Heart right ventricle (tissue), 16 donors: Measurements from ENCODE around the gene UNC5C. TPM values are rescaled to one million over a fixed set of nuclear protein-coding genes. Genes with fewer than 3 reads are reported as not detected.
A peak's percentile ranks its signal among the peaks of the same experiment; 100 is the strongest.

Source experiments
- ATAC-seq, 8 donors: fragments of 200-7000 bp; cut with Tn5 transposase; one replicate each; pipeline ENCODE4 v1.9.1; 2020; ENCODE audit warnings: mild to moderate bottlenecking in 8 of 8, moderate library complexity in 8 of 8, moderate number of reproducible peaks in 1 of 8
- DNase-seq, 2 donors: peaks; one replicate each; pipeline ENCODE4 v3.0.0-alpha.2; 2020
- H3K27ac ChIP-seq, 10 donors: fragments of 200-600 bp; sonication (generic) in 2 of 10; one replicate each; pipeline versions ENCODE4 v1.5.0 to v1.8.0; 2020 to 2022; ENCODE audit warnings: mild to moderate bottlenecking in 3 of 10
- H3K27me3 ChIP-seq, 7 donors: fragments of 200-600 bp; one replicate each; pipeline ENCODE4 v1.8.0; 2021 to 2022; ENCODE audit warnings: mild to moderate bottlenecking in 2 of 7
- H3K36me3 ChIP-seq, 9 donors: fragments of 200-600 bp; sonication (generic) in 1 of 9; one replicate each; pipeline versions ENCODE4 v1.5.0 to v1.8.0; 2020 to 2022; ENCODE audit warnings: mild to moderate bottlenecking in 2 of 9
- H3K4me1 ChIP-seq, 9 donors: fragments of 200-600 bp; sonication (generic) in 1 of 9; one replicate each; pipeline versions ENCODE4 v1.5.0 to v1.8.0; 2020 to 2022; ENCODE audit warnings: mild to moderate bottlenecking in 4 of 9
- H3K4me3 ChIP-seq, 10 donors: fragments of 200-600 bp; sonication (generic) in 2 of 10; one replicate each; pipeline versions ENCODE4 v1.5.0 to v1.8.0; 2020 to 2022; ENCODE audit warnings: mild to moderate bottlenecking in 7 of 10, moderate library complexity in 2 of 10
- H3K9me3 ChIP-seq, 11 donors: fragments of 200-600 bp in 10 of 11; sonication (generic) in 2 of 11; one replicate each; pipeline versions ENCODE4 v1.5.0 to v1.8.0; 2013 to 2022; ENCODE audit warnings: mild to moderate bottlenecking in 2 of 11, control low read depth in 1 of 11, moderate library complexity in 1 of 11
- CTCF ChIP-seq, 9 donors: fragments of 200-600 bp; sonication (generic) in 2 of 9; IDR thresholded peaks; one replicate each; pipeline versions ENCODE4 v1.5.0 to v1.8.0; 2021 to 2022; ENCODE audit warnings: antibody characterized with exemption in 9 of 9, mild to moderate bottlenecking in 5 of 9, moderate library complexity in 1 of 9
- WGBS, 2 donors: extraction: QIAGEN DNeasy Blood & Tissue Kit; methylation state at CpG; one replicate each; pipeline ENCODE4 v1.1.7; 2013; ENCODE audit warnings: inconsistent platforms in 1 of 2; 5-methylcytosine and 5-hydroxymethylcytosine counted together
- intact Hi-C, 10 donors: fragments of 100-400 bp; cut with DNase I; formaldehyde crosslinking; loops; one replicate each; pipeline versions ENCODE4 v1.11.1 to v1.14.2; 2022
- polyA plus RNA-seq, 2 donors: library from polyadenylated mRNA; stranded (reverse); fragments of 200-250 nt; gene quantifications; one replicate each; pipeline ENCODE4 v1.2.3, GENCODE V29; 2013
- total RNA-seq, 10 donors: library from RNA; stranded (reverse); fragmentation: NEBNext Ultra II Directional in 3 of 10; extraction: Animal tissue kit (Norgen Biotek cat#: 25700) in 3 of 10; gene quantifications; one replicate each; pipeline versions ENCODE4 v1.2.1 to v1.2.4, GENCODE V29; 2021 to 2023
- donor health status: Arrhythmogenic right ventricular cardiomyopathy.
- donor health status: ischemic (EF 13 %, LVEDD 7.1; RV severe dilation, severe dysfunction).
- donor health status: healthy with polysubstance abuse.
- donor health status: DM: no; HTN: yes; CAD: no.
- donor health status: DM: no; HTN: no; CAD: no.
- donor health status: ischemic (EF 25% LVEDD 6.9; RV normal size, moderate dysfunction).
- donor health status: ischemic (EF 25% LVEDD 5.7; RV mildly dilated, moderate dysfunction).
- donor health status: healthy.
- donor health status: DM: yes; HTN: yes; CAD: no.
- donor health status: Ischemic cardiomyopathy.
- donor health status: ischemic (EF 35%, LVEDD 5.7; RV mildly dilated, moderate dysfunction).
- donor health status: nonischemic (EF 11% LVEDD 7.7; RV severe dilation, severe dysfunction).
- donor health status: DM: yes; HTN: yes; CAD: no.
- donor health status: PGD.
- donor health status: ischemic (EF 29% LVEDD 5.4; RV normal size, mild dysfunction).
- donor health status: nonischemic (EF 23%, LVEDD 6.1; RV moderate dilation, normal function).

Gene UNC5C
- total and polyA plus RNA-seq, 12 donors, result 0.44 to 3.2 (median 1.5) TPM

- 76 to 85% methylated on average over 3 of the region's 3 CpGs for WGBS, 2 donors
- ATAC-seq, result no peak
- Histone ChIP-seq H3K4me1 (no peaks in the 10 kb centered on the region), H3K27me3 (peaks cover 0 to 2% (median 0%) of the 10 kb centered on the region in 7 donors), H3K27ac (peak overlapping the region in 7 of 10 donors; percentile 8 to 87 (median 60)), H3K9me3 (no peaks in the 10 kb centered on the region), H3K36me3 (no peaks in the 10 kb centered on the region), H3K4me3 (peak overlapping the region in 6 of 10 donors; percentile 3 to 34 (median 27))
- no peak for TF ChIP-seq CTCF (IDR thresholded peaks at IDR 0.05)
- DNase-seq, result no peak
- intact Hi-C loops, result no loop called here
Measured at GRCh38 chr4:95537863-95538488, 10.8 kb downstream of the UNC5C start.

- WGBS, 2 donors, result 50 to 55% methylated on average over 8 of the region's 8 CpGs
- Histone ChIP-seq H3K27ac (peak overlapping the region in 8 of 10 donors; percentile 8 to 87 (median 60)), H3K9me3 (no peaks in the 10 kb centered on the region), H3K27me3 (peaks cover 0 to 2% (median 0%) of the 10 kb centered on the region in 7 donors), H3K4me1 (no peaks in the 10 kb centered on the region), H3K4me3 (peak overlapping the region in 7 of 10 donors; percentile 3 to 34 (median 25)), H3K36me3 (no peaks in the 10 kb centered on the region)
- intact Hi-C loops, result no loop called here
- TF ChIP-seq CTCF (IDR thresholded peaks at IDR 0.05), result no peak
- peak in 4 of 8 donors; percentile 17 to 48 (median 36) for ATAC-seq
- DNase-seq, result no peak
Measured at GRCh38 chr4:95537191-95537590, 11.6 kb downstream of the UNC5C start.

- intact Hi-C loops, result no loop called here
- Histone ChIP-seq H3K27ac (peak overlapping the region in 7 of 10 donors; percentile 18 to 87 (median 59)), H3K4me1 (no peaks in the 10 kb centered on the region), H3K27me3 (peaks cover 0 to 2% (median 0%) of the 10 kb centered on the region in 7 donors), H3K9me3 (no peaks in the 10 kb centered on the region), H3K4me3 (peak overlapping the region in 7 of 10 donors; percentile 2 to 34 (median 25)), H3K36me3 (no peaks in the 10 kb centered on the region)
- 68 to 70% methylated on average over 2 of the region's 2 CpGs for WGBS, 2 donors
- no peak for DNase-seq
- no peak for ATAC-seq
- no peak for TF ChIP-seq CTCF (IDR thresholded peaks at IDR 0.05)
Measured at GRCh38 chr4:95536650-95537049, 12.1 kb downstream of the UNC5C start.

GRCh38 chr4:95535180-95535579 is 13.6 kb downstream of the UNC5C start:
- no peaks in the 10 kb centered on the region for H3K4me1 ChIP-seq
- no peak for TF ChIP-seq CTCF (IDR thresholded peaks at IDR 0.05)
- no peak for ATAC-seq
- H3K27me3 ChIP-seq, result peaks cover 0 to 2% (median 0%) of the 10 kb centered on the region in 7 donors
- intact Hi-C loops, result no loop called here
- no peak for DNase-seq
- H3K4me3 ChIP-seq, result peak overlapping the region in 1 of 10 donors; percentile 1
- 45 to 71% methylated on average over 4 of the region's 4 CpGs for WGBS, 2 donors
- no peaks in the 10 kb centered on the region for H3K9me3 ChIP-seq
- no peaks in the 10 kb centered on the region for H3K36me3 ChIP-seq
- H3K27ac ChIP-seq, result peak overlapping the region in 2 of 10 donors; percentile 17 to 27
